GM23338 (cell line): Measurements from ENCODE around the gene SPRING1. TPM values are rescaled to one million over a fixed set of nuclear protein-coding genes. Genes with fewer than 3 reads are reported as not detected.

Experiments used
- CREB1 ChIP-seq: fragments of 250-450 bp; sonication (Bioruptor Pico); IDR thresholded peaks from 2 replicates; pipeline ENCODE4 v1.5.0; 2020; ENCODE audit warnings: low read depth, mild to moderate bottlenecking, moderate library complexity
- EZH2 ChIP-seq: fragments of 200-600 bp; sonication (generic); IDR thresholded peaks from one replicate; pipeline ENCODE4 v1.8.0; 2017; ENCODE audit warnings: antibody characterized with exemption, mild to moderate bottlenecking, low read depth; ENCODE audit not compliant: unreplicated experiment
- EZH2phosphoT487 ChIP-seq: fragments of 200-600 bp; sonication (generic); IDR thresholded peaks from one replicate; pipeline ENCODE4 v1.8.1; 2018; ENCODE audit warnings: antibody characterized with exemption; ENCODE audit not compliant: unreplicated experiment
- JUNB ChIP-seq: IDR thresholded peaks from one replicate; pipeline ENCODE4 v1.6.1; 2016; ENCODE audit warnings: antibody characterized with exemption; ENCODE audit not compliant: unreplicated experiment
- STAT1 ChIP-seq: IDR thresholded peaks from one replicate; pipeline ENCODE4 v1.6.1; 2016; ENCODE audit warnings: antibody characterized with exemption; ENCODE audit not compliant: unreplicated experiment
- ZNF114 ChIP-seq: fragments of 250-450 bp; sonication (Bioruptor Pico); IDR thresholded peaks from 2 replicates; pipeline ENCODE4 v1.5.0; 2020; ENCODE audit warnings: mild to moderate bottlenecking, moderate library complexity
- polyA plus RNA-seq: library from polyadenylated mRNA; unstranded; fragments of >200 nt; fragmentation: Nextera tagmentation; extraction: Ambion mirVana; gene quantifications from 2 replicates; pipeline ENCODE4 v1.2.1, GENCODE V29; 2016
- total RNA-seq: library from RNA; depleted of rRNA; stranded (reverse); fragments of >200 nt; shearing (Covaris generic); gene quantifications from 2 replicates; pipeline ENCODE4 v1.2.3, GENCODE V29; 2014
- TF ChIP-seq, protein P1 (sequence below): fragments of 250-450 bp; sonication (Bioruptor Pico); IDR thresholded peaks from 2 replicates; pipeline ENCODE4 v1.5.0; 2020; ENCODE audit warnings: mild to moderate bottlenecking, moderate library complexity
- TF ChIP-seq, protein P2 (sequence below), 2 experiments: fragments of 200-600 bp in 1 of 2; sonication (generic) in 1 of 2; conservative IDR thresholded peaks; 2 replicates each; pipeline versions ENCODE4 v1.5.1 to v1.6.1; 2016 to 2017; ENCODE audit warnings: antibody characterized with exemption in 2 of 2, low read depth in 2 of 2, mild to moderate bottlenecking in 2 of 2, moderate library complexity in 1 of 2
- TF ChIP-seq, protein P3 (sequence below): IDR thresholded peaks from 2 replicates; pipeline ENCODE4 v1.6.1; 2016; ENCODE audit warnings: antibody characterized with exemption

SPRING1 gene
- total and polyA plus RNA-seq, 2 experiments from 2014 or later: 8.2 to 57.1 TPM

DNA sequence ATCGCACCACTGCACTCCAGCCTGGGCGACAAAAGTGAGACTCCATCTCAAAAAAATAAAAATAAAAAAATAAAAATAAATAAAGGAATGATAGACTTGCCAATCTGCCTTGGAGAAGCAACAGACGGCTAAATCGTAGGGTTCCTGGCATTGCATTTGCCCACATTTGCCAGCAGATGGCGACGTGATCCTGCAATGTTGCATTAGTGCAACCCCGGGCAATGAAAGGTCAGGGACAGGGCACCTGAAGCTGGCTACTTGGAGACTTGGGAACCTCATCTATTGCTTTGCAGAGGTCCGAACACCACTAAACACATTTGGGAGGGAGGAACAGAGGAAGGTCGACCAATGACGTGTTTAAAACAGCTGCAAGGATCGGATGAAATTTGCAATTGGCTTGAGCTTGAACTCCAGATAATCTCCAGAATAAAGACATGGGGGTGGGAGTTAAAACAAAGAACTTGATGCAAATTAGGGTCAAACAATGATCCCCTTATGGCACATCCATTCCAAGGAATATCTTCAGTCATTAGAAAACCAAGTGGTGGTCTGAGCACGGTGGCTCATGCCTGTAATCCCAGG lies 34.6 kb downstream of the SPRING1 start (continued):
- TF ChIP-seq, protein P1, sequence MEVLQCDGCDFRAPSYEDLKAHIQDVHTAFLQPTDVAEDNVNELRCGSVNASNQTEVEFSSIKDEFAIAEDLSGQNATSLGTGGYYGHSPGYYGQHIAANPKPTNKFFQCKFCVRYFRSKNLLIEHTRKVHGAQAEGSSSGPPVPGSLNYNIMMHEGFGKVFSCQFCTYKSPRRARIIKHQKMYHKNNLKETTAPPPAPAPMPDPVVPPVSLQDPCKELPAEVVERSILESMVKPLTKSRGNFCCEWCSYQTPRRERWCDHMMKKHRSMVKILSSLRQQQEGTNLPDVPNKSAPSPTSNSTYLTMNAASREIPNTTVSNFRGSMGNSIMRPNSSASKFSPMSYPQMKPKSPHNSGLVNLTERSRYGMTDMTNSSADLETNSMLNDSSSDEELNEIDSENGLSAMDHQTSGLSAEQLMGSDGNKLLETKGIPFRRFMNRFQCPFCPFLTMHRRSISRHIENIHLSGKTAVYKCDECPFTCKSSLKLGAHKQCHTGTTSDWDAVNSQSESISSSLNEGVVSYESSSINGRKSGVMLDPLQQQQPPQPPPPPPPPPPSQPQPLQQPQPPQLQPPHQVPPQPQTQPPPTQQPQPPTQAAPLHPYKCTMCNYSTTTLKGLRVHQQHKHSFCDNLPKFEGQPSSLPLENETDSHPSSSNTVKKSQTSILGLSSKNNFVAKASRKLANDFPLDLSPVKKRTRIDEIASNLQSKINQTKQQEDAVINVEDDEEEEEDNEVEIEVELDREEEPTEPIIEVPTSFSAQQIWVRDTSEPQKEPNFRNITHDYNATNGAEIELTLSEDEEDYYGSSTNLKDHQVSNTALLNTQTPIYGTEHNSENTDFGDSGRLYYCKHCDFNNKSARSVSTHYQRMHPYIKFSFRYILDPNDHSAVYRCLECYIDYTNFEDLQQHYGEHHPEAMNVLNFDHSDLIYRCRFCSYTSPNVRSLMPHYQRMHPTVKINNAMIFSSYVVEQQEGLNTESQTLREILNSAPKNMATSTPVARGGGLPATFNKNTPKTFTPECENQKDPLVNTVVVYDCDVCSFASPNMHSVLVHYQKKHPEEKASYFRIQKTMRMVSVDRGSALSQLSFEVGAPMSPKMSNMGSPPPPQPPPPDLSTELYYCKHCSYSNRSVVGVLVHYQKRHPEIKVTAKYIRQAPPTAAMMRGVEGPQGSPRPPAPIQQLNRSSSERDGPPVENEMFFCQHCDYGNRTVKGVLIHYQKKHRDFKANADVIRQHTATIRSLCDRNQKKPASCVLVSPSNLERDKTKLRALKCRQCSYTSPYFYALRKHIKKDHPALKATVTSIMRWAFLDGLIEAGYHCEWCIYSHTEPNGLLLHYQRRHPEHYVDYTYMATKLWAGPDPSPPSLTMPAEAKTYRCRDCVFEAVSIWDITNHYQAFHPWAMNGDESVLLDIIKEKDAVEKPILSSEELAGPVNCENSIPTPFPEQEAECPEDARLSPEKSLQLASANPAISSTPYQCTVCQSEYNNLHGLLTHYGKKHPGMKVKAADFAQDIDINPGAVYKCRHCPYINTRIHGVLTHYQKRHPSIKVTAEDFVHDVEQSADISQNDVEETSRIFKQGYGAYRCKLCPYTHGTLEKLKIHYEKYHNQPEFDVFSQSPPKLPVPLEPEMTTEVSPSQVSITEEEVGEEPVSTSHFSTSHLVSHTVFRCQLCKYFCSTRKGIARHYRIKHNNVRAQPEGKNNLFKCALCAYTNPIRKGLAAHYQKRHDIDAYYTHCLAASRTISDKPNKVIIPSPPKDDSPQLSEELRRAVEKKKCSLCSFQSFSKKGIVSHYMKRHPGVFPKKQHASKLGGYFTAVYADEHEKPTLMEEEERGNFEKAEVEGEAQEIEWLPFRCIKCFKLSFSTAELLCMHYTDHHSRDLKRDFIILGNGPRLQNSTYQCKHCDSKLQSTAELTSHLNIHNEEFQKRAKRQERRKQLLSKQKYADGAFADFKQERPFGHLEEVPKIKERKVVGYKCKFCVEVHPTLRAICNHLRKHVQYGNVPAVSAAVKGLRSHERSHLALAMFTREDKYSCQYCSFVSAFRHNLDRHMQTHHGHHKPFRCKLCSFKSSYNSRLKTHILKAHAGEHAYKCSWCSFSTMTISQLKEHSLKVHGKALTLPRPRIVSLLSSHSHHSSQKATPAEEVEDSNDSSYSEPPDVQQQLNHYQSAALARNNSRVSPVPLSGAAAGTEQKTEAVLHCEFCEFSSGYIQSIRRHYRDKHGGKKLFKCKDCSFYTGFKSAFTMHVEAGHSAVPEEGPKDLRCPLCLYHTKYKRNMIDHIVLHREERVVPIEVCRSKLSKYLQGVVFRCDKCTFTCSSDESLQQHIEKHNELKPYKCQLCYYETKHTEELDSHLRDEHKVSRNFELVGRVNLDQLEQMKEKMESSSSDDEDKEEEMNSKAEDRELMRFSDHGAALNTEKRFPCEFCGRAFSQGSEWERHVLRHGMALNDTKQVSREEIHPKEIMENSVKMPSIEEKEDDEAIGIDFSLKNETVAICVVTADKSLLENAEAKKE (CRISPR knock-in tag): no peak
- no peak for TF ChIP-seq EZH2phosphoT487
- no peak for TF ChIP-seq JUNB
- TF ChIP-seq CREB1 (CRISPR knock-in tag): 0 out of 2 replicates have a peak, but pooled peaks have one; percentile 9
- TF ChIP-seq EZH2: no peak
- TF ChIP-seq, protein P2, sequence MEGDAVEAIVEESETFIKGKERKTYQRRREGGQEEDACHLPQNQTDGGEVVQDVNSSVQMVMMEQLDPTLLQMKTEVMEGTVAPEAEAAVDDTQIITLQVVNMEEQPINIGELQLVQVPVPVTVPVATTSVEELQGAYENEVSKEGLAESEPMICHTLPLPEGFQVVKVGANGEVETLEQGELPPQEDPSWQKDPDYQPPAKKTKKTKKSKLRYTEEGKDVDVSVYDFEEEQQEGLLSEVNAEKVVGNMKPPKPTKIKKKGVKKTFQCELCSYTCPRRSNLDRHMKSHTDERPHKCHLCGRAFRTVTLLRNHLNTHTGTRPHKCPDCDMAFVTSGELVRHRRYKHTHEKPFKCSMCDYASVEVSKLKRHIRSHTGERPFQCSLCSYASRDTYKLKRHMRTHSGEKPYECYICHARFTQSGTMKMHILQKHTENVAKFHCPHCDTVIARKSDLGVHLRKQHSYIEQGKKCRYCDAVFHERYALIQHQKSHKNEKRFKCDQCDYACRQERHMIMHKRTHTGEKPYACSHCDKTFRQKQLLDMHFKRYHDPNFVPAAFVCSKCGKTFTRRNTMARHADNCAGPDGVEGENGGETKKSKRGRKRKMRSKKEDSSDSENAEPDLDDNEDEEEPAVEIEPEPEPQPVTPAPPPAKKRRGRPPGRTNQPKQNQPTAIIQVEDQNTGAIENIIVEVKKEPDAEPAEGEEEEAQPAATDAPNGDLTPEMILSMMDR (conservative IDR thresholded peaks at IDR 0.05; ENCODE audit: low read depth in 2 of 2): peak; percentile 91 to 98
- TF ChIP-seq, protein P3, sequence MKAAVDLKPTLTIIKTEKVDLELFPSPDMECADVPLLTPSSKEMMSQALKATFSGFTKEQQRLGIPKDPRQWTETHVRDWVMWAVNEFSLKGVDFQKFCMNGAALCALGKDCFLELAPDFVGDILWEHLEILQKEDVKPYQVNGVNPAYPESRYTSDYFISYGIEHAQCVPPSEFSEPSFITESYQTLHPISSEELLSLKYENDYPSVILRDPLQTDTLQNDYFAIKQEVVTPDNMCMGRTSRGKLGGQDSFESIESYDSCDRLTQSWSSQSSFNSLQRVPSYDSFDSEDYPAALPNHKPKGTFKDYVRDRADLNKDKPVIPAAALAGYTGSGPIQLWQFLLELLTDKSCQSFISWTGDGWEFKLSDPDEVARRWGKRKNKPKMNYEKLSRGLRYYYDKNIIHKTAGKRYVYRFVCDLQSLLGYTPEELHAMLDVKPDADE: no peak
- TF ChIP-seq STAT1: no peak
- TF ChIP-seq ZNF114 (CRISPR knock-in tag): no peak
